Keratinocyte (primary cell): ENCODE results near the gene APP. TPM values are rescaled to one million over a fixed set of nuclear protein-coding genes. Genes with fewer than 3 reads are reported as not detected.

Experiments used
- DNase-seq: peaks from one replicate; pipeline ENCODE4 v3.0.0-alpha.2; 2011; ENCODE audit warnings: low read depth, missing footprints, low spot score
- FAIRE-seq: peaks from 2 replicates; lab custom pipeline; 2011; peaks lifted over from hg19 to GRCh38; lab: Jason Lieb, UNC
- H2AFZ ChIP-seq: 2 replicates; pipeline ENCODE4 v1.6.0; 2012; ENCODE audit warnings: low read length, control low read depth, inconsistent platforms; ENCODE audit not compliant: control insufficient read depth
- H3K27ac ChIP-seq: 2 replicates; pipeline ENCODE4 v1.5.1; 2011; ENCODE audit warnings: low read length; ENCODE audit not compliant: control insufficient read depth, insufficient read depth
- H3K27me3 ChIP-seq: 3 replicates; pipeline ENCODE4 v1.6.0; 2011; ENCODE audit warnings: low read length; ENCODE audit not compliant: control insufficient read depth, insufficient read depth; ENCODE audit errors: extremely low read depth
- H3K36me3 ChIP-seq, 2 experiments: 2 replicates in 1 of 2; 3 replicates in 1 of 2; pipeline ENCODE4 v1.5.1; 2011; ENCODE audit warnings: low read length in 2 of 2, mild to moderate bottlenecking in 1 of 2; ENCODE audit not compliant: control insufficient read depth in 2 of 2, insufficient read depth in 2 of 2; ENCODE audit errors: extremely low read depth in 1 of 2
- H3K4me1 ChIP-seq: 3 replicates; pipeline ENCODE4 v1.5.1; 2011; ENCODE audit warnings: low read length; ENCODE audit not compliant: control insufficient read depth, insufficient read depth; ENCODE audit errors: extremely low read depth
- H3K4me2 ChIP-seq: 3 replicates; pipeline ENCODE4 v1.6.0; 2011; ENCODE audit warnings: low read depth, low read length; ENCODE audit not compliant: control insufficient read depth, insufficient read depth; ENCODE audit errors: extremely low read depth
- H3K4me3 ChIP-seq, 3 experiments: fragments of 200-600 bp in 1 of 3; sonication (generic) in 1 of 3; 2 replicates in 2 of 3; 3 replicates in 1 of 3; pipeline ENCODE4 v1.5.1; 2011 to 2016; ENCODE audit warnings: low read length in 3 of 3, mild to moderate bottlenecking in 3 of 3, control low read depth in 2 of 3, inconsistent platforms in 1 of 3, low read depth in 1 of 3, mixed read lengths in 1 of 3, mixed run types in 1 of 3, moderate library complexity in 1 of 3; ENCODE audit not compliant: control insufficient read depth in 2 of 3, insufficient read depth in 2 of 3; ENCODE audit errors: extremely low read depth in 1 of 3
- H3K79me2 ChIP-seq: 2 replicates; pipeline ENCODE4 v1.6.0; 2012; ENCODE audit warnings: low read length; ENCODE audit not compliant: control insufficient read depth, insufficient read depth
- H3K9ac ChIP-seq: 3 replicates; pipeline ENCODE4 v1.6.0; 2011; ENCODE audit warnings: low read length; ENCODE audit not compliant: control insufficient read depth, insufficient read depth; ENCODE audit errors: extremely low read depth
- H3K9me1 ChIP-seq: 3 replicates; pipeline ENCODE4 v1.6.0; 2011; ENCODE audit warnings: low read length; ENCODE audit not compliant: control insufficient read depth, insufficient read depth; ENCODE audit errors: extremely low read depth
- H3K9me3 ChIP-seq: 2 replicates; pipeline ENCODE4 v1.5.1; 2012; ENCODE audit warnings: low read depth, low read length; ENCODE audit not compliant: control insufficient read depth
- H4K20me1 ChIP-seq: 3 replicates; pipeline ENCODE4 v1.6.0; 2011; ENCODE audit warnings: low read length; ENCODE audit not compliant: control insufficient read depth, insufficient read depth; ENCODE audit errors: extremely low read depth
- EZH2 ChIP-seq: IDR thresholded peaks from one replicate; pipeline ENCODE4 v1.6.1; 2012; ENCODE audit warnings: inconsistent platforms, mild to moderate bottlenecking, low read length, moderate library complexity
- dilution Hi-C: fragments of 300-500 bp; cut with MboI; formaldehyde crosslinking; loops from one replicate; pipeline ENCODE4 v1.7.0; 2020; ENCODE audit warnings: low sequenced_read_pairs; ENCODE audit not compliant: extremely low pct_ligation_motif_present
- polyA plus RNA-seq, 5 experiments: library from polyadenylated mRNA; depleted of rRNA in 3 of 5; stranded (reverse) in 3 of 5; stranded (forward) in 1 of 5; unstranded in 1 of 5; fragments of >200 nt; gene quantifications; 1 replicate in 1 of 5; 2 replicates in 3 of 5; 3 replicates in 1 of 5; pipeline versions ENCODE4 v1.2.1 to v1.2.3, GENCODE V29; 2011 to 2012; ENCODE audit warnings: missing spikeins in 2 of 5, low read depth in 1 of 5, low replicate concordance in 1 of 5
- TF ChIP-seq, protein P1 (sequence below), 3 experiments: IDR thresholded peaks in 1 of 3; conservative IDR thresholded peaks in 1 of 3; optimal IDR thresholded peaks in 1 of 3; 2 replicates in 2 of 3; 3 replicates in 1 of 3; pipeline versions ENCODE3 to v1.5.1; 2011; ENCODE audit warnings: low read length in 3 of 3, mild to moderate bottlenecking in 3 of 3, moderate library complexity in 2 of 3, control low read depth in 1 of 3, inconsistent platforms in 1 of 3; ENCODE audit not compliant: insufficient read depth in 2 of 3; ENCODE audit errors: extremely low read depth in 1 of 3

The APP gene
- polyA plus RNA-seq, 1 donor (not counting 4 experiments of a cell fraction or from before 2014, with no cell fraction given) = 1,015 TPM

DNA sequence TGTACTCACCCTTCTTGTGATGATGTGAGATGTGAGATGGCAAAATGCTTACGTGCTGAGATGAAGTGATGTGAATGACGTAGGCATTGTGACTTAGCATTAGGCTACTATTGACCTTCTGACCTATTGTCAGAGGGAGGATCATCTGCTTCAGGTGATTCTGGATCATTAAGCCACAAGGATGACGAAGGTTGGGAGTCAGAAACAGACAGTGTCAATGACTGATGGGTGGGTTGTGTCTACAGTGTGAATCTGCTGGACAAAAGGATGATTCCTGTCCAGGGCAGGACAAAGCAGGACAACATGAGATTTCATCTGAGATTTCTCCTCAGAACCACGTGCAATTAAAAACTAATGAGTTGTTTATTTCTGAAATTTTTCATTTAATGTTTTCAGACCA, 306.8 kb downstream of the APP start:
- no peaks in the 10 kb centered on the region for H3K9me1 ChIP-seq
- no peak overlapping the region for H3K4me2 ChIP-seq
- H3K27ac ChIP-seq = no peak overlapping the region
- dilution Hi-C loops = no loop called here
- H3K27me3 ChIP-seq = no peaks in the 10 kb centered on the region
- no peaks in the 10 kb centered on the region for H3K4me1 ChIP-seq
- DNase-seq = no peak
- no peaks in the 10 kb centered on the region for H3K36me3 ChIP-seq
- no peaks in the 10 kb centered on the region for H4K20me1 ChIP-seq
- H3K9me3 ChIP-seq = no peaks in the 10 kb centered on the region
- FAIRE-seq = no peak
- no peak overlapping the region for H2AFZ ChIP-seq
- no peaks in the 10 kb centered on the region for H3K79me2 ChIP-seq
- no peak overlapping the region for H3K9ac ChIP-seq
- H3K4me3 ChIP-seq = no peak overlapping the region
- TF ChIP-seq EZH2 = no peak
- TF ChIP-seq, protein P1, sequence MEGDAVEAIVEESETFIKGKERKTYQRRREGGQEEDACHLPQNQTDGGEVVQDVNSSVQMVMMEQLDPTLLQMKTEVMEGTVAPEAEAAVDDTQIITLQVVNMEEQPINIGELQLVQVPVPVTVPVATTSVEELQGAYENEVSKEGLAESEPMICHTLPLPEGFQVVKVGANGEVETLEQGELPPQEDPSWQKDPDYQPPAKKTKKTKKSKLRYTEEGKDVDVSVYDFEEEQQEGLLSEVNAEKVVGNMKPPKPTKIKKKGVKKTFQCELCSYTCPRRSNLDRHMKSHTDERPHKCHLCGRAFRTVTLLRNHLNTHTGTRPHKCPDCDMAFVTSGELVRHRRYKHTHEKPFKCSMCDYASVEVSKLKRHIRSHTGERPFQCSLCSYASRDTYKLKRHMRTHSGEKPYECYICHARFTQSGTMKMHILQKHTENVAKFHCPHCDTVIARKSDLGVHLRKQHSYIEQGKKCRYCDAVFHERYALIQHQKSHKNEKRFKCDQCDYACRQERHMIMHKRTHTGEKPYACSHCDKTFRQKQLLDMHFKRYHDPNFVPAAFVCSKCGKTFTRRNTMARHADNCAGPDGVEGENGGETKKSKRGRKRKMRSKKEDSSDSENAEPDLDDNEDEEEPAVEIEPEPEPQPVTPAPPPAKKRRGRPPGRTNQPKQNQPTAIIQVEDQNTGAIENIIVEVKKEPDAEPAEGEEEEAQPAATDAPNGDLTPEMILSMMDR (optimal IDR thresholded peaks at IDR 0.05 in 1 of 3, IDR thresholded peaks at IDR 0.05 in 1 of 3, conservative IDR thresholded peaks at IDR 0.05 in 1 of 3; ENCODE audit: extremely low read depth in 1 of 3, insufficient read depth in 2 of 3, low read length in 3 of 3) = no peak

DNA sequence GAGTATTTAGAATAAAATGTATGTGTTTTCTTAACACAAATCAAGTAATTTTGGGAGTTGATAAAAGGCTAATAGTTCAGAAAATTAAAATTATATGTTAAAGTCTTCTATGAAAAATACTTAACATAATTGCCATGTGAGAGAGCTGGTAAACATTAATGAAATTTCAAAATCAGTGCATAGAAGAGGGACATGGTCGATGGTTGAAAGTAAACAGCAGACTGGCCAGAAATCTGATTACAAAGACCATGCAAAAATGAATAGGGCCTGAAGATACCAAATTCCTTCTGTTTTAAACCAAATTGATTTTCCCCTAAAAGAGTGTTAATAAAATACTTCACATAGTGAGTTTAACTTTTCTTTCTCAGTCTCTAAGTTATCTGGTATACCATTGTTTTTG, 307.5 kb downstream of the APP start:
- Histone ChIP-seq H2AFZ (no peak overlapping the region), H3K4me3 (no peak overlapping the region), H3K79me2 (no peaks in the 10 kb centered on the region), H3K9me3 (no peaks in the 10 kb centered on the region), H3K36me3 (no peaks in the 10 kb centered on the region), H3K4me2 (no peak overlapping the region), H3K9me1 (no peaks in the 10 kb centered on the region), H3K27me3 (peaks cover 6% of the 10 kb centered on the region), H3K27ac (no peak overlapping the region), H3K9ac (no peak overlapping the region), H4K20me1 (no peaks in the 10 kb centered on the region), H3K4me1 (no peaks in the 10 kb centered on the region)
- FAIRE-seq (no peak), DNase-seq (no peak)
- TF ChIP-seq EZH2 = no peak
- TF ChIP-seq, protein P1 (optimal IDR thresholded peaks at IDR 0.05 in 1 of 3, IDR thresholded peaks at IDR 0.05 in 1 of 3, conservative IDR thresholded peaks at IDR 0.05 in 1 of 3; ENCODE audit: extremely low read depth in 1 of 3, insufficient read depth in 2 of 3, low read length in 3 of 3) = no peak
- dilution Hi-C loops = no loop called here
